GM23338 (cell line): ENCODE data around the gene LMO2. TPM values are rescaled to one million over a fixed set of nuclear protein-coding genes. Genes with fewer than 3 reads are reported as not detected.

Experiments used
- ATAC-seq: fragments of 200-7000 bp; cut with Tn5 transposase; 3 replicates; pipeline ENCODE4 v1.9.1; 2020
- DNase-seq: peaks from one replicate; pipeline ENCODE4 v3.0.0-alpha.2; 2015; ENCODE audit warnings: low spot score
- H2AFZ ChIP-seq: fragments of 200-600 bp; sonication (generic); 2 replicates; pipeline ENCODE4 v1.8.0; 2016; ENCODE audit warnings: antibody characterized with exemption, mild to moderate bottlenecking, moderate library complexity
- H3F3A ChIP-seq: fragments of 200-600 bp; sonication (generic); replicated peaks from 2 replicates; pipeline ENCODE4 v1.8.0; 2017; ENCODE audit warnings: antibody characterized with exemption, mixed run types, low read depth
- H3K27ac ChIP-seq: fragments of 200-600 bp; sonication (generic); 2 replicates; pipeline ENCODE4 v1.6.1; 2016; ENCODE audit warnings: low read depth
- H3K27me3 ChIP-seq: fragments of 200-600 bp; sonication (generic); 2 replicates; pipeline ENCODE4 v1.8.0; 2016; ENCODE audit warnings: mild to moderate bottlenecking, mixed run types, moderate library complexity; ENCODE audit not compliant: insufficient read depth
- H3K36me3 ChIP-seq: fragments of 200-600 bp; sonication (generic); 2 replicates; pipeline ENCODE4 v1.8.0; 2016; ENCODE audit warnings: mild to moderate bottlenecking; ENCODE audit not compliant: insufficient read depth
- H3K4me1 ChIP-seq: fragments of 200-600 bp; sonication (generic); 2 replicates; pipeline ENCODE4 v1.8.0; 2016; ENCODE audit warnings: mild to moderate bottlenecking, moderate library complexity; ENCODE audit not compliant: insufficient read depth
- H3K4me2 ChIP-seq: fragments of 200-600 bp; sonication (generic); 2 replicates; pipeline ENCODE4 v1.7.1; 2017; ENCODE audit warnings: mixed run types
- H3K4me3 ChIP-seq: fragments of 200-600 bp; sonication (generic); 2 replicates; pipeline ENCODE4 v1.6.1; 2016; ENCODE audit warnings: mixed run types
- H3K79me2 ChIP-seq: fragments of 200-600 bp; sonication (generic); replicated peaks from 2 replicates; pipeline ENCODE4 v1.8.0; 2017; ENCODE audit warnings: mild to moderate bottlenecking; ENCODE audit not compliant: insufficient read depth
- H3K9me2 ChIP-seq: fragments of 200-600 bp; sonication (generic); 2 replicates; pipeline ENCODE4 v1.8.0; 2017; ENCODE audit not compliant: insufficient read depth
- H4K20me1 ChIP-seq: fragments of 200-600 bp; sonication (generic); replicated peaks from 2 replicates; pipeline ENCODE4 v1.8.0; 2017; ENCODE audit warnings: mild to moderate bottlenecking; ENCODE audit not compliant: insufficient read depth
- H3K27ac Mint-ChIP-seq: 2 replicates; pipeline ENCODE4 v1.8.0; 2020; ENCODE audit warnings: inconsistent platforms, mild to moderate bottlenecking, moderate library complexity, mixed read lengths
- H3K27me3 Mint-ChIP-seq: 3 replicates; pipeline ENCODE4 v1.8.0; 2022; ENCODE audit warnings: low read depth, mild to moderate bottlenecking, moderate library complexity, mixed read lengths, inconsistent platforms; ENCODE audit not compliant: insufficient read depth, poor library complexity
- H3K36me3 Mint-ChIP-seq: 3 replicates; pipeline ENCODE4 v1.8.0; 2021; ENCODE audit warnings: low read depth, mild to moderate bottlenecking, inconsistent platforms, moderate library complexity, mixed read lengths
- H3K4me1 Mint-ChIP-seq: 3 replicates; pipeline ENCODE4 v1.8.0; 2020; ENCODE audit warnings: mild to moderate bottlenecking, inconsistent platforms, mixed read lengths
- H3K4me3 Mint-ChIP-seq: 3 replicates; pipeline ENCODE4 v1.8.0; 2021; ENCODE audit warnings: moderate library complexity, mild to moderate bottlenecking, inconsistent platforms, mixed read lengths
- H3K9me3 Mint-ChIP-seq: 3 replicates; pipeline ENCODE4 v1.8.0; 2020; ENCODE audit warnings: moderate library complexity, mild to moderate bottlenecking, inconsistent platforms, mixed read lengths
- CREB1 ChIP-seq: fragments of 250-450 bp; sonication (Bioruptor Pico); IDR thresholded peaks from 2 replicates; pipeline ENCODE4 v1.5.0; 2020; ENCODE audit warnings: low read depth, mild to moderate bottlenecking, moderate library complexity
- CTCF ChIP-seq, 2 experiments: fragments of 200-600 bp in 1 of 2; sonication (generic) in 1 of 2; conservative IDR thresholded peaks; 2 replicates each; pipeline versions ENCODE4 v1.5.1 to v1.6.1; 2016 to 2017; ENCODE audit warnings: antibody characterized with exemption in 2 of 2, low read depth in 2 of 2, mild to moderate bottlenecking in 2 of 2, moderate library complexity in 1 of 2
- ETS1 ChIP-seq: IDR thresholded peaks from 2 replicates; pipeline ENCODE4 v1.6.1; 2016; ENCODE audit warnings: antibody characterized with exemption
- EZH2 ChIP-seq: fragments of 200-600 bp; sonication (generic); IDR thresholded peaks from one replicate; pipeline ENCODE4 v1.8.0; 2017; ENCODE audit warnings: antibody characterized with exemption, mild to moderate bottlenecking, low read depth; ENCODE audit not compliant: unreplicated experiment
- EZH2phosphoT487 ChIP-seq: fragments of 200-600 bp; sonication (generic); IDR thresholded peaks from one replicate; pipeline ENCODE4 v1.8.1; 2018; ENCODE audit warnings: antibody characterized with exemption; ENCODE audit not compliant: unreplicated experiment
- JUNB ChIP-seq: IDR thresholded peaks from one replicate; pipeline ENCODE4 v1.6.1; 2016; ENCODE audit warnings: antibody characterized with exemption; ENCODE audit not compliant: unreplicated experiment
- NANOG ChIP-seq: IDR thresholded peaks from 2 replicates; pipeline ENCODE4 v1.6.1; 2016; ENCODE audit warnings: antibody characterized with exemption, borderline replicate concordance
- POLR2AphosphoS5 ChIP-seq: IDR thresholded peaks from 2 replicates; pipeline ENCODE4 v1.6.1; 2016; ENCODE audit warnings: antibody characterized with exemption, low read depth
- REST ChIP-seq: IDR thresholded peaks from one replicate; pipeline ENCODE4 v1.6.1; 2018; ENCODE audit warnings: antibody characterized with exemption; ENCODE audit not compliant: unreplicated experiment
- STAT1 ChIP-seq: IDR thresholded peaks from one replicate; pipeline ENCODE4 v1.6.1; 2016; ENCODE audit warnings: antibody characterized with exemption; ENCODE audit not compliant: unreplicated experiment
- ZNF114 ChIP-seq: fragments of 250-450 bp; sonication (Bioruptor Pico); IDR thresholded peaks from 2 replicates; pipeline ENCODE4 v1.5.0; 2020; ENCODE audit warnings: mild to moderate bottlenecking, moderate library complexity
- ZNF331 ChIP-seq: fragments of 250-450 bp; sonication (Bioruptor Pico); IDR thresholded peaks from 2 replicates; pipeline ENCODE4 v1.5.0; 2020; ENCODE audit warnings: low read depth, mild to moderate bottlenecking, moderate library complexity
- ZNF462 ChIP-seq: fragments of 250-450 bp; sonication (Bioruptor Pico); IDR thresholded peaks from 2 replicates; pipeline ENCODE4 v1.5.0; 2020; ENCODE audit warnings: mild to moderate bottlenecking, moderate library complexity
- polyA plus RNA-seq: library from polyadenylated mRNA; unstranded; fragments of >200 nt; fragmentation: Nextera tagmentation; extraction: Ambion mirVana; gene quantifications from 2 replicates; pipeline ENCODE4 v1.2.1, GENCODE V29; 2016
- total RNA-seq: library from RNA; depleted of rRNA; stranded (reverse); fragments of >200 nt; shearing (Covaris generic); gene quantifications from 2 replicates; pipeline ENCODE4 v1.2.3, GENCODE V29; 2014

The LMO2 gene
- total and polyA plus RNA-seq, 2 experiments from 2014 or later: 1.4 to 3.1 TPM

GRCh38 chr11:33910296-33910957 is 18.6 kb upstream of the LMO2 start:
- no peak overlapping the region for H2AFZ ChIP-seq
- no peak overlapping the region for H3K4me3 Mint-ChIP-seq
- ATAC-seq: no peak
- H3K36me3 ChIP-seq: no peaks in the 10 kb centered on the region
- H4K20me1 ChIP-seq: no peaks in the 10 kb centered on the region
- H3K27me3 ChIP-seq: no peaks in the 10 kb centered on the region
- DNase-seq: no peak
- no peak overlapping the region for H3K27ac ChIP-seq
- H3K9me2 ChIP-seq: no peaks in the 10 kb centered on the region
- peaks cover 13% of the 10 kb centered on the region for H3K4me1 Mint-ChIP-seq
- H3K9me3 Mint-ChIP-seq: peaks cover 14% of the 10 kb centered on the region; the same call in 1 of the 3 replicates
- TF ChIP-seq EZH2 (no peak), CTCF (conservative IDR thresholded peaks at IDR 0.05; ENCODE audit: low read depth in 2 of 2) (no peak), STAT1 (no peak), ZNF462 (CRISPR knock-in tag) (no peak), POLR2AphosphoS5 (no peak), NANOG (no peak), ZNF331 (no peak), EZH2phosphoT487 (no peak), ETS1 (no peak), ZNF114 (CRISPR knock-in tag) (no peak), REST (no peak), JUNB (no peak), CREB1 (CRISPR knock-in tag) (no peak)
- H3K27ac Mint-ChIP-seq: no peak overlapping the region
- H3K4me1 ChIP-seq: peaks cover 10% of the 10 kb centered on the region; the same call in 1 of the 2 replicates
- H3K36me3 Mint-ChIP-seq: no peaks in the 10 kb centered on the region
- peaks cover 3% of the 10 kb centered on the region for H3K27me3 Mint-ChIP-seq
- H3K4me2 ChIP-seq: no peak overlapping the region
- H3K4me3 ChIP-seq: no peak overlapping the region
- no peaks in the 10 kb centered on the region for H3F3A ChIP-seq
- no peaks in the 10 kb centered on the region for H3K79me2 ChIP-seq
